Measurements from ENCODE around the gene JAK1.

The JAK1 gene

DNA sequence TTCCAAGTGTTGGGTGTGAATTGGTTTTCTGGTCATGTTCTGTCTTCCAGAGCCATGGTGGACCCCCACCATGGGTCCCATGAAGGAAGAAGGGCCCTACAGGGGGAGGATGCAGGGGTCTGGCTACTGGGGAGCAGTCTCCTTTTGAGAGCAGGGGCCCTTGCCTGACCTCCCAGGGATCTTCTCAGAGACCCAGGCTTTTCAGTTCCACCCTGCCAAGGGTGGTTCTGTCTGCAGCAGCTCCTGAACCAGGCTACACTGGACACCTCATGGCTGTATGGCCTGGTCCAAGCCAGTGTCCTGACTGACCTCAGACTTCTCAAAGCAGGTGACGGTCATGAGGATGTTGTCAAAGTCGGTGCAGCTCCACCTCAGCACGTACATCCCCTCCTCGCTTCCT lies 109.0 kb downstream of the JAK1 start:
- DNase-seq, result no peak

- DNase-seq, result no peak
These were observed 109.8 kb downstream of the JAK1 start for GRCh38 chr1:64856553-64856952.

DNA sequence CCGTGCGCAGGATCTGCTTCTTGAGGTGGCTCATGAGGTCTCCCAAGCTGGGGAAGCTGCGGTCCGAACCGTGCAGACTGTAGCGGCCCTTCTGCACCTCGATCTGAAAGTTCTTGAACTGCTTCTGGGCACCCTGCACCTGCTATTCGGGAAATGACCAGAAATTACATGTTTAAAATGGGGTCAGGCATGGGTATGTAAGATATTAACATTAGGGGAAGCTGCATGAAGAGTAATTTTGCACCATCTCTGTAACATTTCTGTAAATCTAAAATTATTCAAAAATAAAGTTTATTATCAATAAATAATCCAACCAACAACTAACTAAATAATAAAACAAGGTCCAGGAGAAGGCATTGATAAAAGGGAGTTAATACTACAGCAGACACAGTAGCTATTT lies 110.8 kb downstream of the JAK1 start:
- no peak for DNase-seq

DNA sequence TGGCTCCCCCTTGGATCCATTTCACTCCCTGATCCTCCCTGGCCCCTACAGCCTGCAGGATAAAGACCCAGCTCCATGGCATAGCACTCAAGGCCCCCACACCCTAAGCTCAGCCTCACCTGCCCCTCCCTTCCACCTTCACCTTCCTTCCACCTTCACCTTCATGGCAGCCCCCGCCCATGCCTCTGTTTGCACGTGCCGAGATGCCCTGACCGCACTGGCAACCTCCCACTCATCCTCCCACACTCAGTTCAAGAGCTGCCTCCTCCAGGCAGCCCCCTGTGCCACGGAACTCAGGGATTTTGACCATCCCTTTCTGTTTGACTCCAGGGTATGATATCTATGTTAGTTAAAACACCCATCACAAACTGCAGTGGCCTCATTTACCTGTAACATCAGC lies 111.7 kb downstream of the JAK1 start:
- DNase-seq, result no peak

DNA sequence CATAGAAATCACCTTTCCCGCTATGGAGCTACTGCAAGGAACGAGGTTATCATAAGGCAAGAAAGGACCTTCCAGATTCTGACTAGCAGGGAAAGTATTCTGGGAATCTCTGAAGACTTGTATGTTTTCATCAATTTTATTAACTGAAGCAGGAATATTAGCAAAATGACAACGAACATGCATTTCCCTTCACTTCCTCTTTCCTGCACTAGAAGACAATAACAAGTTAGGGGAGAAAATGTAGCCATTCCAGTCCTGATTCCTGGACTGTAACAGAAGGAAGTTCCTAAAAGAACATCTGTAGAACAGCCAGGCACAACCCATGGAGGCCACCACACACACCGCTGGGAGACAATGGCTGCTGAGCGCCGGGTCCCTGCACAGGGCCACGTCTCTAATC lies 114.7 kb downstream of the JAK1 start:
- DNase-seq, result no peak

DNA sequence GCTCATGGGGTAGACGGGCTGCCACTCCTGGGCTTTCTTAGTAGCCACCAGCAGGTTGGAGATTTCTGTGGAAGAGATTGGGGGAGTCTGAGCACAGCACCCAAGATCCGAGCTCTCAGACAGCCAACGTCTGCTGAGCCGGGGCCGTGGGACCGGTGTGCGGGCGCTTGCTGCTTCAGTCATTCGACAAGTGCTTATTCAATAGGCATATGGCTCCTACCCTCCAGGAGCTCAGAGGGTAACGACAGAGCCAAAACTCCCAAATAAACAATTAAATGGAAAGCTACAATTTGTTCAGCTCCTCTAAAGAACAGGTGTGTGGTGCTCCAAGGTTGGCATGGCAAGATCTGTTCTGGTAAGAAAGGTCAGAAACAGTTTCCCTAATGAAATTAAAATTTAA lies 115.5 kb downstream of the JAK1 start:
- no peak for DNase-seq

DNA sequence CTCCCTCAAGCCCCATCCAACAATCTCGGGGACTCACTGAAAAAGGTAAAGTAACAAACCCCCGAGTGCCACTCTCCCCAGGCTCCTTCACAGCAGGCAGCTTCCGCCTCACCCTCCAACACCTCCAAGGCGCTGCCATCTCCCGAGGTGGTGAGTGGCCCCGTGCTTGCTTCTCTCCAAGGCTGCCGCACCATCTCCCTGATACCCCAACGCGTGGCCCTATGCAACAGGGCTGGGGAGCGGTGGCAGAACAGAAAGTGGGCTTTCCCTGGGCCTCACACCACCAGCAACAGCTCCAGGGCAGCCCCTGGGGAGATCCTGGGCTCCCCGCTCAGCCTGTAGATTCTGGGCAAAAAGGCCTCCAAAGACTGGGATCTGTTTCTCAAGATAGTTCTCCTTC lies 116.4 kb downstream of the JAK1 start:
- DNase-seq, result no peak

DNA sequence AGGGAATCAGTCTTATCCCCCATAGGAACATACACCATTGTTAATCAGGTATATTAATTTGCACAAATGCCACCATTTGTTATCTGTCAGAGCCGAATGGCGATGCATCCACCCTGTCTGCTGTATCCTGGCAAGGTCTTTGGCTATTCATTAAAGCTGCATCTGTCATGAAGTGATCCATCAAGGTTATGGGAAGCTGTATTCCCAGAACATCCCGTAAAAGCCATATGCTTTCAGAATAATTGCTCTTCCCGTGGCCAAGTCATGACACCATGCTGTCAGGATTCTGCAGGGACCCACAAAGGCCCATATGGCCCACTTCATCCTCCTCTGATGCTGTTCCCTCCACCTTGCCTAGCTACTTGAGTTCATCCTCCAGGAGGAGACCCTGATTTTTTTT lies 117.5 kb downstream of the JAK1 start:
- no peak for DNase-seq

DNA sequence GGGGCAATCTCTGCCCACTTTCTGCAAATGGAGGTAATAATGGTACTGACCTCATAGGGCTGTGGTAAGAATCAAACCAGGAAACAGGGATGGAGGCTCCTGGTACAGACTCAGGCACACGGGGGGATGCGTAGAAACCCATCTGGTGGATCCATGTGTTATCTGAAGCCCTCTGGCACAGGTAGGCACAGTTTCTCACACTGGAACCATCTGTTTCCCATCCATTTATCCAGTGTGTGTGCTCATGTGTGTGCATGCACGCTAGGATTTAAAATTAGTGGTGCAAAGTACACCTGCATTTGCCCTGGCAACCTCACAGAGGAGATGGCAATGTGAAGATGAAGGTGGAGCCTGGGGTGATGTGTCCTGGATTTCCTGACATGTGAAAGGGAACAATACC lies 118.2 kb downstream of the JAK1 start:
- DNase-seq, result no peak

GRCh38 chr1:64847666-64848065 lies 118.7 kb downstream of the JAK1 start:
- DNase-seq, result no peak

DNA sequence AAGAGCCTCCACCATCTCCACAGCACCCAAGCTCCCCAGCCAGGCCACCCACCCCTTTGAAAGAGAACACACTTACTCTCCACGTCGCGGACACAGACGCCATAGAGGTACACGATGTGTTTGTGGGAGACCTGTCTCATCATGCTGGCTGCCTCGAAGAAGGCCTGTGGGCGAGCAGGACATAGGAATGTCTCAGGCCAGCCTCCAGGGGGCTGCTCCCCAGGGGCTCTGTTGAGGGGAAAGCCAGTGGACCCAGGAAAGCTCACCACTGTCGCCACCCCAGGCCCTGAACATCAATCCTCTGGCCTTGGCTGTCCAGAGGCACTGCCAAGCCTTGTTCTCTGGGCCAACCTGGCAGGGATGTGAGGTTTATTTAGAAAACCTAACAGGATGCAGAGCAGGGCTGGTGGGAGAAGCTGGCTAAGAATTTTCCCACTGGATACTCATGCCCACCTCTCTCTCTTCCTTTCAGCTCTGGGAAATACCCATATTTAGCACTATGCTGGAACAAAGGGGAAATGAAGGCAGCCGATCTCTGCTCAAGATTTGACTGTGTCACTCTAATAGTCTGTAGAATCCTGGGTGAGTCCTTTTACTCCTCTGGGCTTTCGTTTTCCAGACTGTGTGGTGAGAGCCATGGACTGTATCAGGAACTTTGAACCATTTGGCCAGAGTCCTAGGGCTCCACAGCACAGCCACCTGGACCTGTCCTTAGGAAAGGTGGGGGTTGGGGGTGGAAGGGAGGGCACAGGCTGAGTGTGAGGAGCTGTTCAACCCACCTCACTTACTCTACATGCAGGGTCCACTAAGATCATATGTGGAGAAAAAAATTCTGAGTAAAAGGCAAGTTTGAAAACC lies 119.5 kb downstream of the JAK1 start:
- DNase-seq, result no peak

GRCh38 chr1:64845831-64846425 lies 120.4 kb downstream of the JAK1 start:
- no peak for DNase-seq

DNA sequence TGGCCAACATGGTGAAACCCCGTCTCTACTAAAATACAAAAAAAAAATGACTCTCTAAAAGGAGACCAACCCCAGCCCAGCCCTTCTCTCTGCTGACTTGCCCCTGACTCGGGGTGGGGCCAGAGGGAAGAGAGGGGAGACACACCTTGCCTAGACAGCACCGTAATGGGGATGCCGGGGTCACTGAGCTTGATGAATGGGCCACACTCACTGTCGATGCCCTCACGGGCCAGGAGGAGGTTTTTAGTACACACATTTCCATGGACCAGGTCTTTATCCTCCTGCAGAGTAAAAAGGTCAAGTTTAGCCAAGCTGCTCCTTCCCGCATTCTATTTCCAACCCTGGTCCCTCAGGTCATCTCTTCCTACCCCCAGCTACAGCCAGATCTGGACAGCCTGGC lies 121.7 kb downstream of the JAK1 start:
- no peak for DNase-seq

- DNase-seq, result no peak
These were observed 122.2 kb downstream of the JAK1 start for GRCh38 chr1:64844175-64844574.

DNA sequence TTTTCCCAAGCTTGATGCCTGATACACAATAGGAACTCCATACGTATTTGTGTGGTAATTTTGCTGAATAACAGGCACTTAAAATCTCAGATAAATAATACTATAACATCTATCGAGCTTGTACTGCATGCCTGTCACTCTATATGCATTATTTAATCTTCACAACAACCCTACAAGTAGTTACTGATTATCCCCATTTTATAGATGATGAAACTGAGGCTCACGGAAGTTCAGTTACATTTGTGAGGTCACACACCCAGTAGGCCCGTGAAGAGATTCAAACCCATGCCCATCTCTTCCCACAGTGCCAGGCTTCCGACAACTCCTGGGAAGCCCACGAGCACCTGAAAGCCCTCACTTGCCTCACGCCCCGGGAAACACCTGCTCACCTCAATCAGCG lies 122.7 kb downstream of the JAK1 start:
- DNase-seq, result no peak

GRCh38 chr1:64842224-64842623 lies 124.1 kb downstream of the JAK1 start:
- DNase-seq, result no peak

DNA sequence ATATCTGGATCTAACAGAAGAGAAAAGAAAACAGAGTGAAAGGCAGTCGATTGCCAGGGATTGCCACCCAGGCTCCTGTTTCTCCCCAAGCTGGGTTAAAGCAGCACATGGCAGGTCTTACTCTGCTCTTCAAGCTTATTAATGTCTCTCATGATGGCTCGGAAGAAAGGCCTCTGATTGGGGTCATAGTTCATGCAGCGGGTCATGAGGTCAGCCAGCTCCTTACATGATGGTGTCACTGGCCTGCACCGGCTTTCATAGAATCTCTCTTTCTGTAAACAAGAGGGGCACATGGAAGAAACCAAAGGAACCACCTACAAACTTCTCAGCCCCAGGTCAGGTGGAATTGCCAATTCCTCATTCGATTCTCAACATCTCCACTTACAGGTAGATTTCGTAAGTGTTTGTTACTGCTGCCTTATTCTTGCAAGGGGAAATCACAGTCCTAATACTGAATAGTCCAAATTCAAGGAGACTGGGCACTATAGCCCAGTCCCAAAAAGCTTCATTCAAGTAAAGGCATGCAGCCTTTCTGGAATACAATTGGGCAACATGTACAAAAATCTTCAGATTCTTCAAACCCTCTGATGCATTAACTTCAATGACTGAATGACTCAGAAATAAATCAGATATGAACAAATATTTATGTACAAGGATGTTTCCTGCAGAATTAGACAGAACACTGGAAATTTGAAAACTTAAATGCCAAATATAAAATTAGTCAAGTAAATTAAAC lies 124.9 kb downstream of the JAK1 start:
- DNase-seq, result no peak

GRCh38 chr1:64839732-64840405 lies 126.5 kb downstream of the JAK1 start:
- DNase-seq, result no peak

GRCh38 chr1:64839261-64839660 lies 127.1 kb downstream of the JAK1 start:
- no peak for DNase-seq

- DNase-seq, result no peak
These were observed 127.9 kb downstream of the JAK1 start for GRCh38 chr1:64838486-64838885.

- no peak for DNase-seq
These were observed 129.5 kb downstream of the JAK1 start for GRCh38 chr1:64836802-64837201.

DNA sequence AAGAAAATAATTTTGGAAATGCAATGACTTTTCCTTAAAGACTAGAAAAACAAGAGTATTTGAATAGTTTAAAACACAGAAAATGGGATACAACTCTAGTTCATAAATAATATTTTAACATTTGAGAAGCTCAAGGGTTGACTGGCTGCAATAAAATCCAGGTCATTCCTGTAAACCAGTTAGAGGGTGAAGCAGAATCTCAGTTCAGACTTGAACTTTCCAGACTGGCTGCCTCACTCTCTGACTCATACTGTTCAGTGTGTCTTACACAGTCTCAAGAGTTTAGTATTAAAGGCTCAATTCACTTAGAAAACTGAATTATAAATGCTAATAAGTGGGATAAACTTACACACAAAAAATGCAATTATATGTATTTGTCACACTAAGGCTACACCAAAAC lies 131.6 kb downstream of the JAK1 start:
- DNase-seq, result peak; percentile 23

DNA sequence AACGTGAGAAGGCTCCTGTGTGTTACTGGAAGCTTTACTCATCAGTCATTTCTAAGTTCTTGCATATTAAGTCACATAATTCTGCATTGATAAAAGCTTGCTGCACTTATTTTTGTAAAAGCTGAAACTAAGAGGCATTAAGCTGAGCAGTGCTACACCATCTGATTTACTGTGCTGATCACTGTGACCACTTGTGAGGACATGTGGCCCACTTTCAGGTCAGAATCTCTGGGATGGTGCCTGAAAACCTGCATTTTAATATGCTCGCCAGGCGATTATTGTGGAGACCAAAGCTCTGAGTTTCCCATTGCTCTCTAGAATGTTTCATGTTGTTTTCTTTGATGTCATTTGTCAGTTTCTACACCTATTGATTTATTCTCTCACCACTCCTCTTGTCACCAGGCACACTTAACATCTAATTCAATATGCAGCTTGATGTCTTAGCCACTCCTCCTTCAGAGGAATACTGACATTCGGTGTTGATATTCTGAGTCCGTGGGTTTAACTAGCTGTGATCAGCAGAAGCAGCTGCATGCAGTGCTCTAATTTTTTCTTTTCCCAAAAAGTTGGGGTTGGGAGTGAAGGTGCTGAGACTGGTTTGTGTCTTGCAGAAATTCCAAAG lies 136.2 kb downstream of the JAK1 start:
- DNase-seq, result no peak
